Cortex of kidney (tissue), 1 donor: ENCODE measurements around the gene FOXF1.

Experiments used
- DNase-seq: peaks from one replicate; lab custom pipeline; 2025; lab: John Stamatoyannopoulos, UW

FOXF1 gene

GRCh38 chr16:86504315-86505184 lies 5.8 kb upstream of the FOXF1 start:
- no peak for DNase-seq

- DNase-seq, result no peak
These were observed 5.0 kb upstream of the FOXF1 start for GRCh38 chr16:86505185-86505898.

GRCh38 chr16:86505899-86506864 lies 4.1 kb upstream of the FOXF1 start:
- no peak for DNase-seq

GRCh38 chr16:86507173-86508027 lies 2.9 kb upstream of the FOXF1 start:
- DNase-seq, result no peak

- DNase-seq, result no peak
These were observed 2.0 kb upstream of the FOXF1 start for GRCh38 chr16:86508028-86508946.

- no peak for DNase-seq
These were observed 1.2 kb upstream of the FOXF1 start for GRCh38 chr16:86508947-86509758.

GRCh38 chr16:86509759-86510464 lies 415 bp upstream of the FOXF1 start:
- no peak for DNase-seq

- DNase-seq, result no peak
These were observed 1.2 kb downstream of the FOXF1 start for GRCh38 chr16:86511317-86512161.

GRCh38 chr16:86512301-86512859 lies 2.1 kb downstream of the FOXF1 start:
- no peak for DNase-seq

GRCh38 chr16:86512860-86513470 lies 2.6 kb downstream of the FOXF1 start:
- DNase-seq, result no peak

- no peak for DNase-seq
These were observed 3.3 kb downstream of the FOXF1 start for GRCh38 chr16:86513471-86514277.

GRCh38 chr16:86514481-86515376 lies 4.4 kb downstream of the FOXF1 start:
- DNase-seq, result no peak

- no peak for DNase-seq
These were observed 5.1 kb downstream of the FOXF1 start for GRCh38 chr16:86515413-86515776.

GRCh38 chr16:86515777-86516622 lies 5.7 kb downstream of the FOXF1 start:
- no peak for DNase-seq
